NCI-H1048 (cell line): ENCODE data around the gene ATXN10.
A peak's percentile ranks its signal among the peaks of the same experiment; 100 is the strongest.
"Not testable (repeated sequence)": the region's sequence is repeated elsewhere in the genome, so short reads cannot be mapped to it uniquely, and the experiment has no call there.

Experiments used
- DNase-seq: peaks from one replicate; lab custom pipeline; 2025; lab: John Stamatoyannopoulos, UW

The ATXN10 gene

GRCh38 chr22:45678961-45679912, 7.6 kb downstream of the ATXN10 start:
- no peak for DNase-seq

- DNase-seq: no peak
These were observed 9.5 kb downstream of the ATXN10 start for GRCh38 chr22:45680932-45681700.

GRCh38 chr22:45682064-45682463, 10.4 kb downstream of the ATXN10 start:
- no peak for DNase-seq

- DNase-seq: not testable (repeated sequence)
These were observed 11.1 kb downstream of the ATXN10 start for GRCh38 chr22:45682773-45683172.

- DNase-seq: no peak
These were observed 11.6 kb downstream of the ATXN10 start for GRCh38 chr22:45683248-45683647.

- no peak for DNase-seq
These were observed 12.0 kb downstream of the ATXN10 start for GRCh38 chr22:45683680-45684079.

GRCh38 chr22:45684169-45684568, 12.5 kb downstream of the ATXN10 start:
- no peak for DNase-seq

GRCh38 chr22:45684752-45685574, 13.3 kb downstream of the ATXN10 start:
- no peak for DNase-seq

- no peak for DNase-seq
These were observed 14.4 kb downstream of the ATXN10 start for GRCh38 chr22:45686004-45686403.

GRCh38 chr22:45686836-45687235, 15.2 kb downstream of the ATXN10 start:
- no peak for DNase-seq

- DNase-seq: peak; percentile 22
These were observed 17.0 kb downstream of the ATXN10 start for GRCh38 chr22:45688600-45689080.

- no peak for DNase-seq
These were observed 17.6 kb downstream of the ATXN10 start for GRCh38 chr22:45689211-45689610.

- DNase-seq: no peak
These were observed 18.4 kb downstream of the ATXN10 start for GRCh38 chr22:45690008-45690407.

- DNase-seq: no peak
These were observed 20.9 kb downstream of the ATXN10 start for GRCh38 chr22:45692549-45692948.

- DNase-seq: no peak
These were observed 22.2 kb downstream of the ATXN10 start for GRCh38 chr22:45693835-45694234.

GRCh38 chr22:45696227-45696626, 24.6 kb downstream of the ATXN10 start:
- no peak for DNase-seq

- DNase-seq: no peak
These were observed 26.5 kb downstream of the ATXN10 start for GRCh38 chr22:45698094-45698493.

GRCh38 chr22:45702981-45703380, 31.3 kb downstream of the ATXN10 start:
- DNase-seq: no peak

- DNase-seq: no peak
These were observed 32.1 kb downstream of the ATXN10 start for GRCh38 chr22:45703758-45704157.

GRCh38 chr22:45704648-45705047, 33.0 kb downstream of the ATXN10 start:
- DNase-seq: no peak

- DNase-seq: no peak
These were observed 36.0 kb downstream of the ATXN10 start for GRCh38 chr22:45707605-45708004.

- no peak for DNase-seq
These were observed 36.5 kb downstream of the ATXN10 start for GRCh38 chr22:45708145-45708544.
